ENCODE measurements around the gene CDK5RAP3.

DNA sequence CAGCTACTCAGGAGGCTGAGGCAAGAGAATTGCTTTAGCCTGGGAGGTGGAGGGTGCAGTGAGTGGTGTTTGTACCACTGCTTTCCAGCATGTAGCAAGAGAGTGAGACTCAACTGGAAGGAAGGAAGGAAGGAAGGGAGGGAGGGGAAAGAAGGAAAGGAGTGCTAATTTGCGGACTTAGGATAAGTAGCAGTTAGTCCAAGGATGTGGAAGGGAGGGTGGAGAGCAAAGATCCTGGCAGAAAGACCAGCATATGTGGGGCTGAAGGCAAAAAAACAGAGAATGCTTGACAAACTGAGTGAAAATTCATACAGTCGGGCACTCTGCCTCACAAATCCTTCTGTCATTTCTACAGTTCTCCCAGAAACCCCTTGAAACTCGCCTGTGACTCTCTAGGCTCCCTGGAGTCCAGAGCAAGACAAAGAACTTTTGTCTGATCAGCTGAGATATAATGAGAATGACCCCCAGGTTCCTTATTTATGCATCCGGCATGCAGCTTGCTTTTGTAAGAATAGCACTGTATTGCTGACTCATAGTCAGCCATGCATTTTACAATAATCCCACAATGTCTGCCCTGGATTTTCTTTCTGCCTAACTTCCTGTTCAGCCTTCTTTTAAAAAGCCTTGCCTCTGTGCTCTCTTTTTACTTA is 31.5 kb downstream of the CDK5RAP3 start:
- no peak for TF ChIP-seq CTCF (conservative IDR thresholded peaks at IDR 0.05; ENCODE audit: low read length)
- TF ChIP-seq EZH2phosphoT487 (IDR thresholded peaks at IDR 0.05; ENCODE audit: borderline replicate concordance) = no peak

Data from Loucy (cell line).